Measurements from ENCODE around the gene ALDH3B1.

The ALDH3B1 gene

GRCh38 chr11:68066742-68067141 lies 56.6 kb downstream of the ALDH3B1 start:
- no peak for DNase-seq (ENCODE audit: low spot score)

GRCh38 chr11:68067991-68068390 lies 57.9 kb downstream of the ALDH3B1 start:
- FAIRE-seq: no peak
- DNase-seq (ENCODE audit: low spot score): no peak

More at GRCh38 chr11:68066742-68067141, 56.6 kb downstream of the ALDH3B1 start:
- no peak for FAIRE-seq

- FAIRE-seq (no peak), DNase-seq (ENCODE audit: low spot score) (no peak)
These were observed 61.3 kb downstream of the ALDH3B1 start for GRCh38 chr11:68071281-68072048.

GRCh38 chr11:68074584-68075352 lies 64.6 kb downstream of the ALDH3B1 start:
- DNase-seq (ENCODE audit: low spot score) (no peak), FAIRE-seq (no peak)

GRCh38 chr11:68076371-68077042 lies 66.4 kb downstream of the ALDH3B1 start:
- no peak for DNase-seq (ENCODE audit: low spot score)
- no peak for FAIRE-seq

- no peak for FAIRE-seq
- no peak for DNase-seq (ENCODE audit: low spot score)
These were observed 67.8 kb downstream of the ALDH3B1 start for GRCh38 chr11:68077617-68078582.
